Stimulated activated CD4-positive, alpha-beta T cell treated with anti-CD3 and anti-CD28 coated beads, TNF-alpha, amount 100 ng/mL, for 24 hours (primary cell): ENCODE measurements around the gene RANBP10.

ENCODE experiments used
- DNase-seq, 3 experiments: peaks; one replicate each; pipeline ENCODE4 v3.0.0-alpha.2; 2020; ENCODE audit warnings: low read depth in 3 of 3

Gene RANBP10

DNA sequence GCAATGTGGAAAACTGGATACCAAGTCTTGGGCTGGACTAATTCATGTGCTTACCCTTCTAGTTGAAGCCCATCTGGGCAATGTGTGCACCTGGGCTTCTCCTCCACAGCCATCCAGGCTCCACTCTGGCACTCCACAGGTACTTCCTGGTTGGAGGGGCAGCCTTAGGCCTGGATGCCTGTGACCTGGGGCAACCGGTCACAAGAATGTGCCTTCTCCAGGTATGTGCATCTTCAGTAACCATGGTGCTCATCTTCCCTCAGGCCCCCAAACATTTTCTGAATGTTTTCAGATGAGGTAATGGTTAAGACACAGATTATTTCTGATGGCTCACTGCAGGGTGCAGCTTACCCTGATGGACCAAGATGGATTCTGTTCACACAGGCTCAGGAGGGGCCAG lies 128.6 kb downstream of the RANBP10 start:
- DNase-seq, result no peak

DNA sequence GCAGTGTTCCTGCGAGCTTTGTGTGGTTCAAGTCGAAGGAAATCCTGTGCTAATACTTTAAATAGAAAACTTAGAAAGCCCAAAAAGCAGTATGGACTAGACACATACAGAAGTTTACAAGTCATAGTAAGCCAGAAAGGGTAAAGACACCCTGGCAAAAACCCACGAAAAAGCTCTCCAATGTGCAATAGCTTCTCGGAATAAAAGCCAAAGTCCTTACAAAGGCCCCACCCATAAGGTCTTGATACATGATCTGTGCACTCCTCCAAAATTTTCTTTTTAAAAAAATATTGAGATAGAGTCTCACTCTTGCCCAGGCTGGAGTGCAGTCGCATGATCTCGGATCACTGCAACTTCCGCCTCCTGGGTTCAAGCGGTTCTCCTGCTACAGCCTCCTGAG lies 129.4 kb downstream of the RANBP10 start:
- DNase-seq, result no peak

GRCh38 chr16:67676516-67676915 lies 129.8 kb downstream of the RANBP10 start:
- no peak for DNase-seq

DNA sequence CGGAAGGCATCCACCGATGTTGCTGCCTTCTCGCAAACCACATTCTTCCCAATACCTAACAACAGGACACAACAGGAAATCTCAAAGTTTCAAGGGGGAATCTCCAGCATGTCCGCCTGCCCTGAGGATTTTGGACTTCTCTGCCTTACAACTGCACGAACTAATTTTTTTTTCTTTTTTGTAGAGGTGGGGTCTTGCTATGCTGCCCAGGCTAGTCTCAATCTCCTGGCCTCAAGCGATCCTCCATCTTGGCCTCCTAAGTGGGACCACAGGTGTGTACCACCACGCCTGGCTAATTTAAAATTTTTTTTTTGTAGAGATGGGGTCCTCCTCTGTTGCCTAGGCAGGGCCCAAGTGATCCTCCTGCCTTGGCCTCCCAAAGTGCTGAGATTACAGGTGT lies 130.4 kb downstream of the RANBP10 start:
- no peak for DNase-seq

DNA sequence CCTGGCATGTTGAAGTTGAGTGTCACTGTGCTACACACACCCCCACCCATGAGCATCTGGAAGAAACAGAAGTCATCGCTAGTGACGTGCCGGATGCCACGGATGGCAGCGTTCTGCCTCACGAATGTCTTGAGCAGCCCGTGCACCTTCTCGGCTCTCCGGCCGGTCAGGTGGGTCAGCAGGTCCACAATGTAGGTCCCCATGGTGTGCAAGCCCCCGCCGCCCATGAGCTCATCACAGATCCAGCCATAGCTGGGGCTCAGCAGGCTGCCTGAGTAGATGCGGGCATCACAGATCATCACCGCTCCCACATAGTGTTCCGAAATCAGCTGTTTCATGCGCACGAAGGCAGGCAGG lies 130.8 kb downstream of the RANBP10 start:
- DNase-seq, result no peak

GRCh38 chr16:67674851-67675578 lies 131.3 kb downstream of the RANBP10 start:
- no peak for DNase-seq

DNA sequence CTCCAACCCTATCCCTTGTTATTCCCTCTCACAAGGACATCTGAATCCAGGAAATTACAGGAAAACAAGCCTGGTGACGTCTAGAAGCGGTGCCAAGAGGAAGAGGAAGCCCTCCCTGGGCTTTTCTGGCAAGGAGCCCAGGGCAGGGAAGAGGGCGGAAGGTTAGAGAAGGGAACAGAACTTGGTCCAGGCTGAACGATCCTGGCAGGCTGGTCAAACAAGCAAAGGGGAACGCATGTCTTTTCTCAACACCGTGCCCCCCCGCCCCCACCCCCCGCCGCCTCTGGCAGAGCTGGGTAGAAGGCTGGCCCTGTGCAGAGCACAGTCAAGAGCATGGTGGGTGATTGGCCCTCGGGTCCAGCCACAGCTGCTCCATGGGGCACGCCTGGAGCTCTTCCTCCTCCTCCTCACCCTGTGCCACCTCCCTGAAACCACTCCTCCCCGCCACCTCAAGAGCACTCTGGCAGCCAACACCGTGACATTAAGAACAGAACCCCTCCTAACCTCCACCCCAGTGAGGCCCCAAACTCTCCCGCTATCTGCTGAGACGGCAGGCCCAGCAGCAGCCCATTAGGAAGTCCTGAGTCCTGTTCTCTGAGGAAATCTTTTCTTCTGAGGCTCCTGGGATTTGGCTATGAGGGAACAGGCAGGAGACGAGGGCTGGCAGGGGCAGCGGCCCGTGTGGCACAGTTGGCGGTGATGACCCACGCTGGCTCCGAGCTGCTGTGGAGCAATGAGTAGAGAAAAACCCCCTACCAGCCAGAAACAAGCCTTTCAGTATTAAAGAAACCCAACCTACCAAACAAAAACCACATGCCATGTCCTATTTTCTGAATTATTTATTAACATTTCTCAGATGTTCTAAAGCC lies 132.4 kb downstream of the RANBP10 start:
- DNase-seq, result no peak
